Keratinocyte (primary cell): ENCODE measurements around the gene EMP2. TPM values are rescaled to one million over a fixed set of nuclear protein-coding genes. Genes with fewer than 3 reads are reported as not detected.

ENCODE experiments used
- DNase-seq: peaks from one replicate; pipeline ENCODE4 v3.0.0-alpha.2; 2011; ENCODE audit warnings: low read depth, missing footprints, low spot score
- FAIRE-seq: peaks from 2 replicates; lab custom pipeline; 2011; peaks lifted over from hg19 to GRCh38; lab: Jason Lieb, UNC
- H2AFZ ChIP-seq: 2 replicates; pipeline ENCODE4 v1.6.0; 2012; ENCODE audit warnings: low read length, control low read depth, inconsistent platforms; ENCODE audit not compliant: control insufficient read depth
- H3K27ac ChIP-seq: 2 replicates; pipeline ENCODE4 v1.5.1; 2011; ENCODE audit warnings: low read length; ENCODE audit not compliant: control insufficient read depth, insufficient read depth
- H3K27me3 ChIP-seq: 3 replicates; pipeline ENCODE4 v1.6.0; 2011; ENCODE audit warnings: low read length; ENCODE audit not compliant: control insufficient read depth, insufficient read depth; ENCODE audit errors: extremely low read depth
- H3K36me3 ChIP-seq, 2 experiments: 2 replicates in 1 of 2; 3 replicates in 1 of 2; pipeline ENCODE4 v1.5.1; 2011; ENCODE audit warnings: low read length in 2 of 2, mild to moderate bottlenecking in 1 of 2; ENCODE audit not compliant: control insufficient read depth in 2 of 2, insufficient read depth in 2 of 2; ENCODE audit errors: extremely low read depth in 1 of 2
- H3K4me1 ChIP-seq: 3 replicates; pipeline ENCODE4 v1.5.1; 2011; ENCODE audit warnings: low read length; ENCODE audit not compliant: control insufficient read depth, insufficient read depth; ENCODE audit errors: extremely low read depth
- H3K4me2 ChIP-seq: 3 replicates; pipeline ENCODE4 v1.6.0; 2011; ENCODE audit warnings: low read depth, low read length; ENCODE audit not compliant: control insufficient read depth, insufficient read depth; ENCODE audit errors: extremely low read depth
- H3K4me3 ChIP-seq, 3 experiments: fragments of 200-600 bp in 1 of 3; sonication (generic) in 1 of 3; 2 replicates in 2 of 3; 3 replicates in 1 of 3; pipeline ENCODE4 v1.5.1; 2011 to 2016; ENCODE audit warnings: low read length in 3 of 3, mild to moderate bottlenecking in 3 of 3, control low read depth in 2 of 3, inconsistent platforms in 1 of 3, low read depth in 1 of 3, mixed read lengths in 1 of 3, mixed run types in 1 of 3, moderate library complexity in 1 of 3; ENCODE audit not compliant: control insufficient read depth in 2 of 3, insufficient read depth in 2 of 3; ENCODE audit errors: extremely low read depth in 1 of 3
- H3K79me2 ChIP-seq: 2 replicates; pipeline ENCODE4 v1.6.0; 2012; ENCODE audit warnings: low read length; ENCODE audit not compliant: control insufficient read depth, insufficient read depth
- H3K9ac ChIP-seq: 3 replicates; pipeline ENCODE4 v1.6.0; 2011; ENCODE audit warnings: low read length; ENCODE audit not compliant: control insufficient read depth, insufficient read depth; ENCODE audit errors: extremely low read depth
- H3K9me1 ChIP-seq: 3 replicates; pipeline ENCODE4 v1.6.0; 2011; ENCODE audit warnings: low read length; ENCODE audit not compliant: control insufficient read depth, insufficient read depth; ENCODE audit errors: extremely low read depth
- H3K9me3 ChIP-seq: 2 replicates; pipeline ENCODE4 v1.5.1; 2012; ENCODE audit warnings: low read depth, low read length; ENCODE audit not compliant: control insufficient read depth
- H4K20me1 ChIP-seq: 3 replicates; pipeline ENCODE4 v1.6.0; 2011; ENCODE audit warnings: low read length; ENCODE audit not compliant: control insufficient read depth, insufficient read depth; ENCODE audit errors: extremely low read depth
- EZH2 ChIP-seq: IDR thresholded peaks from one replicate; pipeline ENCODE4 v1.6.1; 2012; ENCODE audit warnings: inconsistent platforms, mild to moderate bottlenecking, low read length, moderate library complexity
- dilution Hi-C: fragments of 300-500 bp; cut with MboI; formaldehyde crosslinking; loops from one replicate; pipeline ENCODE4 v1.7.0; 2020; ENCODE audit warnings: low sequenced_read_pairs; ENCODE audit not compliant: extremely low pct_ligation_motif_present
- polyA plus RNA-seq, 5 experiments: library from polyadenylated mRNA; depleted of rRNA in 3 of 5; stranded (reverse) in 3 of 5; stranded (forward) in 1 of 5; unstranded in 1 of 5; fragments of >200 nt; gene quantifications; 1 replicate in 1 of 5; 2 replicates in 3 of 5; 3 replicates in 1 of 5; pipeline versions ENCODE4 v1.2.1 to v1.2.3, GENCODE V29; 2011 to 2012; ENCODE audit warnings: missing spikeins in 2 of 5, low read depth in 1 of 5, low replicate concordance in 1 of 5
- TF ChIP-seq, protein P1 (sequence below), 3 experiments: IDR thresholded peaks in 1 of 3; conservative IDR thresholded peaks in 1 of 3; optimal IDR thresholded peaks in 1 of 3; 2 replicates in 2 of 3; 3 replicates in 1 of 3; pipeline versions ENCODE3 to v1.5.1; 2011; ENCODE audit warnings: low read length in 3 of 3, mild to moderate bottlenecking in 3 of 3, moderate library complexity in 2 of 3, control low read depth in 1 of 3, inconsistent platforms in 1 of 3; ENCODE audit not compliant: insufficient read depth in 2 of 3; ENCODE audit errors: extremely low read depth in 1 of 3

EMP2 gene
- polyA plus RNA-seq, 1 donor (not counting 4 experiments of a cell fraction or from before 2014, with no cell fraction given): 19.1 TPM

DNA sequence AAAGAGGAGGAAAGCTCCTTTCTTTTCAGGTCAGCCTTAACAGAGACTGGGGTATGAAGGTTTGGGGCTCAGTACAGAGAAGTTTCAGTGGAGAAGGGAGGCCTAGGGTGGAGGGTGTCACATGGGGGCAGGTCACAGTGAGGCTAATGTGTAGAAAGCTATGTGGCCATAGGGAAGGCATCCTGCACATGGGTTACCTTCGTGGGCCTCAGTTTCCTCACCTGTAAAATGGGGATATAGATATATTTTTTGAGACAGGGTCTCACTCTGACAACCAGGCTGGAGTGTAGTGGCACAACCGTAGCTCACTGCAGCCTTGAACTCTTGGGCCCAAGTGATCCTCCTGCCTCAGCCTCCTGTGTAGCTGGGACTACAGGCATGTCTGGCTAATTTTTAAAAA is 41.8 kb downstream of the EMP2 start:
- dilution Hi-C loops: no loop called here
- TF ChIP-seq, protein P1, sequence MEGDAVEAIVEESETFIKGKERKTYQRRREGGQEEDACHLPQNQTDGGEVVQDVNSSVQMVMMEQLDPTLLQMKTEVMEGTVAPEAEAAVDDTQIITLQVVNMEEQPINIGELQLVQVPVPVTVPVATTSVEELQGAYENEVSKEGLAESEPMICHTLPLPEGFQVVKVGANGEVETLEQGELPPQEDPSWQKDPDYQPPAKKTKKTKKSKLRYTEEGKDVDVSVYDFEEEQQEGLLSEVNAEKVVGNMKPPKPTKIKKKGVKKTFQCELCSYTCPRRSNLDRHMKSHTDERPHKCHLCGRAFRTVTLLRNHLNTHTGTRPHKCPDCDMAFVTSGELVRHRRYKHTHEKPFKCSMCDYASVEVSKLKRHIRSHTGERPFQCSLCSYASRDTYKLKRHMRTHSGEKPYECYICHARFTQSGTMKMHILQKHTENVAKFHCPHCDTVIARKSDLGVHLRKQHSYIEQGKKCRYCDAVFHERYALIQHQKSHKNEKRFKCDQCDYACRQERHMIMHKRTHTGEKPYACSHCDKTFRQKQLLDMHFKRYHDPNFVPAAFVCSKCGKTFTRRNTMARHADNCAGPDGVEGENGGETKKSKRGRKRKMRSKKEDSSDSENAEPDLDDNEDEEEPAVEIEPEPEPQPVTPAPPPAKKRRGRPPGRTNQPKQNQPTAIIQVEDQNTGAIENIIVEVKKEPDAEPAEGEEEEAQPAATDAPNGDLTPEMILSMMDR (optimal IDR thresholded peaks at IDR 0.05 in 1 of 3, IDR thresholded peaks at IDR 0.05 in 1 of 3, conservative IDR thresholded peaks at IDR 0.05 in 1 of 3; ENCODE audit: extremely low read depth in 1 of 3, insufficient read depth in 2 of 3, low read length in 3 of 3): no peak
- TF ChIP-seq EZH2: no peak
- Histone ChIP-seq H4K20me1 (no peaks in the 10 kb centered on the region), H3K36me3 (peaks cover 0 to 6% of the 10 kb centered on the region in 2 experiments), H3K9ac (no peak overlapping the region), H2AFZ (no peak overlapping the region), H3K4me2 (no peak overlapping the region), H3K9me1 (no peaks in the 10 kb centered on the region), H3K27ac (no peak overlapping the region), H3K4me1 (peaks cover 10% of the 10 kb centered on the region), H3K27me3 (no peaks in the 10 kb centered on the region), H3K4me3 (no peak overlapping the region), H3K9me3 (no peaks in the 10 kb centered on the region), H3K79me2 (no peaks in the 10 kb centered on the region)
- no peak for FAIRE-seq
- DNase-seq: no peak

DNA sequence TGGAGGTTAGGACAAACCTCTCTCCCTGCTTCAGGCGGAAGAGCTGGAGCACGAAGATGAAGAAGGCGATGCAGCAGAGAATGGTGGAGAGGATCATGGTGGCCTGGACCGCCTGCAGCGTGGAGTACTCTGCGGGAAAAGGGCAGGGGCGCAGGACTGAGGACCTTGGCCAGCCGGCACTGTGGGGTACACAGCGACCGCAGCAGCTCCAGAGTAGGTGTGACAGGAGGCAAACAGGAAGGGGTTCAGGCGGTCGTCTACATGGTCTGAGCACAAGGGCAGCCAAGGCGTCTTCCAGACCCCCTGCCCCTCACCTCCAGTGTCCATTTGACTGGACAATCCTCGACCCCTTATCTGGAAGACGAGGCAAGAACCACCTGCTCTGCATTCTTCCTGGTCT is 42.5 kb downstream of the EMP2 start:
- TF ChIP-seq EZH2: no peak
- TF ChIP-seq, protein P1 (optimal IDR thresholded peaks at IDR 0.05 in 1 of 3, IDR thresholded peaks at IDR 0.05 in 1 of 3, conservative IDR thresholded peaks at IDR 0.05 in 1 of 3; ENCODE audit: extremely low read depth in 1 of 3, insufficient read depth in 2 of 3, low read length in 3 of 3): no peak

More for the DNA sequence above, 42.5 kb downstream of the EMP2 start:
- Histone ChIP-seq H4K20me1 (no peaks in the 10 kb centered on the region), H3K4me1 (peaks cover 10% of the 10 kb centered on the region), H3K4me2 (no peak overlapping the region), H2AFZ (no peak overlapping the region), H3K36me3 (peaks cover 0 to 6% of the 10 kb centered on the region in 2 experiments), H3K79me2 (no peaks in the 10 kb centered on the region), H3K4me3 (no peak overlapping the region), H3K27me3 (no peaks in the 10 kb centered on the region), H3K9ac (no peak overlapping the region), H3K9me1 (no peaks in the 10 kb centered on the region), H3K27ac (no peak overlapping the region), H3K9me3 (no peaks in the 10 kb centered on the region)
- no peak for FAIRE-seq
- dilution Hi-C loops: no loop called here
- no peak for DNase-seq
